Neural crest cell (in vitro differentiated cells): Measurements from ENCODE around the gene GRHPR. TPM values are rescaled to one million over a fixed set of nuclear protein-coding genes. Genes with fewer than 3 reads are reported as not detected.
"Not testable (repeated sequence)": the region's sequence is repeated elsewhere in the genome, so short reads cannot be mapped to it uniquely, and the experiment has no call there.

Experiments
- DNase-seq: peaks from one replicate; pipeline ENCODE4 v3.0.0; 2021; ENCODE audit warnings: low read depth, mixed read lengths, low spot score
- H3K27ac Mint-ChIP-seq: one replicate; pipeline ENCODE4 v1.8.0; 2021; ENCODE audit warnings: mild to moderate bottlenecking, mixed read lengths; ENCODE audit not compliant: unreplicated experiment
- H3K27me3 Mint-ChIP-seq: 2 replicates; pipeline ENCODE4 v1.8.0; 2021; ENCODE audit warnings: low read depth, mild to moderate bottlenecking, mixed read lengths
- H3K36me3 Mint-ChIP-seq: 2 replicates; pipeline ENCODE4 v1.8.0; 2021; ENCODE audit warnings: low read depth, mild to moderate bottlenecking, mixed read lengths
- H3K4me1 Mint-ChIP-seq: 2 replicates; pipeline ENCODE4 v1.8.0; 2021; ENCODE audit warnings: mixed read lengths
- H3K4me3 Mint-ChIP-seq: one replicate; pipeline ENCODE4 v1.8.0; 2021; ENCODE audit warnings: mild to moderate bottlenecking, mixed read lengths
- H3K9me3 Mint-ChIP-seq: 2 replicates; pipeline ENCODE4 v1.8.0; 2021; ENCODE audit warnings: mixed read lengths
- CTCF ChIP-seq: fragments of 200-600 bp; sonication (generic); conservative IDR thresholded peaks from 2 replicates; pipeline ENCODE4 v1.5.0; 2021; ENCODE audit warnings: antibody characterized with exemption, mild to moderate bottlenecking
- total RNA-seq: library from RNA; stranded (reverse); gene quantifications from 2 replicates; pipeline ENCODE4 v1.2.1, GENCODE V29; 2021

GRHPR gene
- total RNA-seq, 1 donor from 2014 or later, result 120 TPM

GRCh38 chr9:37468620-37469019 lies 46.1 kb downstream of the GRHPR start:
- peak overlapping the region; percentile 65 for H3K4me3 Mint-ChIP-seq
- H3K27me3 Mint-ChIP-seq, result no peaks in the 10 kb centered on the region
- H3K9me3 Mint-ChIP-seq, result no peaks in the 10 kb centered on the region
- no peak for TF ChIP-seq CTCF
- no peaks in the 10 kb centered on the region for H3K36me3 Mint-ChIP-seq
- H3K27ac Mint-ChIP-seq, result no peak overlapping the region
- peaks cover 42% of the 10 kb centered on the region for H3K4me1 Mint-ChIP-seq
- DNase-seq, result no peak

GRCh38 chr9:37471942-37472684 lies 49.6 kb downstream of the GRHPR start:
- peaks cover 17% of the 10 kb centered on the region for H3K4me1 Mint-ChIP-seq
- H3K36me3 Mint-ChIP-seq, result no peaks in the 10 kb centered on the region
- peaks cover 4% of the 10 kb centered on the region for H3K9me3 Mint-ChIP-seq
- no peak for TF ChIP-seq CTCF
- H3K27ac Mint-ChIP-seq, result peak overlapping the region; percentile 90
- peaks cover 4% of the 10 kb centered on the region for H3K27me3 Mint-ChIP-seq
- H3K4me3 Mint-ChIP-seq, result peak overlapping the region; percentile 4
- DNase-seq, result no peak

- Mint-ChIP-seq H3K4me1 (peaks cover 17% of the 10 kb centered on the region), H3K27me3 (peaks cover 12% of the 10 kb centered on the region)
- H3K27ac Mint-ChIP-seq, H3K9me3 Mint-ChIP-seq, H3K36me3 Mint-ChIP-seq, DNase-seq, H3K4me3 Mint-ChIP-seq: not testable (repeated sequence)
These were observed 51.5 kb downstream of the GRHPR start for GRCh38 chr9:37473982-37474381.

- Mint-ChIP-seq H3K4me3 (no peak overlapping the region), H3K27me3 (peaks cover 12% of the 10 kb centered on the region), H3K4me1 (peaks cover 17% of the 10 kb centered on the region), H3K27ac (no peak overlapping the region), H3K36me3 (no peaks in the 10 kb centered on the region), H3K9me3 (peaks cover 4% of the 10 kb centered on the region)
- DNase-seq, result no peak
- TF ChIP-seq CTCF, result no peak
These were observed 51.9 kb downstream of the GRHPR start for GRCh38 chr9:37474438-37474837.

GRCh38 chr9:37476930-37477329 lies 54.4 kb downstream of the GRHPR start:
- no peak overlapping the region for H3K27ac Mint-ChIP-seq
- H3K4me3 Mint-ChIP-seq, result no peak overlapping the region
- H3K36me3 Mint-ChIP-seq, result no peaks in the 10 kb centered on the region
- H3K9me3 Mint-ChIP-seq, result peaks cover 4% of the 10 kb centered on the region
- no peak for TF ChIP-seq CTCF
- no peak for DNase-seq
- peaks cover 17% of the 10 kb centered on the region for H3K27me3 Mint-ChIP-seq
- H3K4me1 Mint-ChIP-seq, result peaks cover 11% of the 10 kb centered on the region

GRCh38 chr9:37477443-37477842 lies 54.9 kb downstream of the GRHPR start:
- not testable (repeated sequence) for H3K36me3 Mint-ChIP-seq, H3K27ac Mint-ChIP-seq, H3K9me3 Mint-ChIP-seq, H3K4me3 Mint-ChIP-seq, H3K4me1 Mint-ChIP-seq, DNase-seq
- peaks cover 17% of the 10 kb centered on the region for H3K27me3 Mint-ChIP-seq

- not testable (repeated sequence) for H3K27ac Mint-ChIP-seq, H3K9me3 Mint-ChIP-seq, H3K36me3 Mint-ChIP-seq, H3K4me3 Mint-ChIP-seq, DNase-seq, H3K4me1 Mint-ChIP-seq
- H3K27me3 Mint-ChIP-seq, result peaks cover 17% of the 10 kb centered on the region
These were observed 55.6 kb downstream of the GRHPR start for GRCh38 chr9:37477987-37478619.
